ENCODE data around the gene ZNF416.

Gene ZNF416

DNA sequence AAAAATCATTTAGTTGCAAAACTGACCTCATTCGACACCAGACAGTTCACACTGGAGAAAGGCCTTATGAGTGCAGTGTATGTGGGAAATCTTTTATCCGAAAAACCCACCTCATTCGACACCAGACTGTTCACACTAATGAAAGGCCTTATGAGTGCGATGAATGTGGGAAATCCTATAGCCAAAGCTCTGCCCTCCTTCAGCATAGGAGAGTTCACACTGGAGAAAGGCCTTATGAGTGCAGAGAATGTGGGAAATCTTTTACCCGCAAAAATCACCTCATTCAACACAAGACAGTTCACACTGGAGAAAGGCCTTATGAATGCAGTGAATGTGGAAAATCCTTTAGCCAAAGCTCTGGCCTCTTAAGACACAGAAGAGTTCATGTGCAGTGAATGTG is 28.2 kb upstream of the ZNF416 start:
- DNase-seq (ENCODE audit: low read depth): no peak
- no peak for TF ChIP-seq CTCF (IDR thresholded peaks at IDR 0.05; ENCODE audit: low read length, missing control alignments)
- no peak overlapping the region for H3K4me3 ChIP-seq (replicated peaks; ENCODE audit: low read depth, low read length)

DNA sequence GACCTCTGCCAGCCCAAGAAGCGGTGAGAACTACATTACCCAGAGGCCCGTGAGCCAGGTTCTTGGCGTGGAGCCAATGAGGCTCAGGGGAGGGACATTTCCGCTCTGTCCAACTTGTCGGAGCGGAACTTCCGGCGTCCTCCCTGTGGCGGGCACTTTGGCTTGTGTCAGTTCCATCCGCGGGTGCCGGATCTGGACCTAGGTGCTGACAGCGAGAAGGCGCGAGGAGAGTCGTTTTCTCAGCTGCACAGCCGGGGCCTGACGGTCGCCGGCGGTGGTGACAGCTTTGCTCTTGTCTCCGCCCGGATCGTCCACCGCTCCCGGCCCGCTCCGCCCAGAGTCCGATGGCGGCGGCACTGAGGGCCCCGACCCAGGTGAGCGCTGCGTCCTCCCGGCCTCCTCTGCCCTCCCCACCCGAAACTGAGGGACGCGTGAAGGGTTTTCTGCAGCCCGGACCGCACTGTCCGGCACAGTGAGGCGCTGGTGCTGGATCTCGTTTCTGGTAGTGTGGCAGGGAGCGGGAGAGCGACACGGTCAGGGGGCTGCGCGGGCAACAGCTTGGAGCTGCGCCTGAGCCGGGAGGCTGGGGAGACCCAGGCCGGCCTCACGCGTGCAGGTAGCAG is 21.2 kb upstream of the ZNF416 start, which contains the start of gene ZNF530:
TSS of gene ZNF530 (plus strand) at position 125 of the 623 bp plus-strand sequence. CDS start 4,461 bp downstream, outside the sequence.
- peak within 1 kb of the TSS; percentile 81 for H3K4me3 ChIP-seq (replicated peaks; ENCODE audit: low read depth, low read length)
- DNase-seq (ENCODE audit: low read depth): peak; percentile 95
- no peak for TF ChIP-seq CTCF (IDR thresholded peaks at IDR 0.05; ENCODE audit: low read length, missing control alignments)

- no peak for TF ChIP-seq CTCF (IDR thresholded peaks at IDR 0.05; ENCODE audit: low read length, missing control alignments)
Observed at GRCh38 chr19:57599377-57599760, 20.7 kb upstream of the ZNF416 start.

GRCh38 chr19:57587529-57587928 is 8.8 kb upstream of the ZNF416 start:
- DNase-seq (ENCODE audit: low read depth): peak; percentile 24
- TF ChIP-seq CTCF (IDR thresholded peaks at IDR 0.05; ENCODE audit: low read length, missing control alignments): no peak
- H3K4me3 ChIP-seq (replicated peaks; ENCODE audit: low read depth, low read length): no peak overlapping the region

More at GRCh38 chr19:57599377-57599760, 20.7 kb upstream of the ZNF416 start:
- DNase-seq (ENCODE audit: low read depth): no peak
- peak overlapping the region; percentile 81 for H3K4me3 ChIP-seq (replicated peaks; ENCODE audit: low read depth, low read length)

- H3K4me3 ChIP-seq (replicated peaks; ENCODE audit: low read depth, low read length): peak within 1 kb of the TSS; percentile 74
- DNase-seq (ENCODE audit: low read depth): peak; percentile 94
- no peak for TF ChIP-seq CTCF (IDR thresholded peaks at IDR 0.05; ENCODE audit: low read length, missing control alignments)
Observed at GRCh38 chr19:57583521-57584416, 5.1 kb upstream of the ZNF416 start, which contains the start of gene ZIK1. Gene ZIK1 (plus strand): TSS chr19:57584145. CDS start chr19:57584357, 212 bp downstream.

GRCh38 chr19:57583104-57583520 is 4.4 kb upstream of the ZNF416 start:
- TF ChIP-seq CTCF (IDR thresholded peaks at IDR 0.05; ENCODE audit: low read length, missing control alignments): no peak
- peak overlapping the region; percentile 74 for H3K4me3 ChIP-seq (replicated peaks; ENCODE audit: low read depth, low read length)
- no peak for DNase-seq (ENCODE audit: low read depth)

All from fibroblast of pulmonary artery (primary cell).